Hepatocyte (in vitro differentiated cells): ENCODE data around the gene SMIM7. TPM values are rescaled to one million over a fixed set of nuclear protein-coding genes. Genes with fewer than 3 reads are reported as not detected.

Source experiments
- DNase-seq: peaks from one replicate; pipeline ENCODE4 v3.0.0-alpha.2; 2016; ENCODE audit warnings: low spot score
- H2AFZ ChIP-seq: fragments of 200-600 bp; sonication (generic); 2 replicates; pipeline ENCODE4 v1.6.0; 2016; ENCODE audit warnings: antibody characterized with exemption, mild to moderate bottlenecking
- H3K27ac ChIP-seq: fragments of 200-600 bp; sonication (generic); 2 replicates; pipeline ENCODE4 v1.5.1; 2016; ENCODE audit warnings: mild to moderate bottlenecking
- H3K27me3 ChIP-seq: fragments of 200-600 bp; sonication (generic); 2 replicates; pipeline ENCODE4 v1.6.1; 2016
- H3K36me3 ChIP-seq: fragments of 200-600 bp; sonication (generic); replicated peaks from 2 replicates; pipeline ENCODE4 v1.5.1; 2016; ENCODE audit warnings: low read depth; ENCODE audit not compliant: insufficient read depth
- H3K4me1 ChIP-seq: fragments of 200-600 bp; sonication (generic); 2 replicates; pipeline ENCODE4 v1.5.1; 2016; ENCODE audit warnings: mild to moderate bottlenecking, moderate library complexity; ENCODE audit not compliant: insufficient read depth
- H3K4me2 ChIP-seq: fragments of 200-600 bp; sonication (generic); 2 replicates; pipeline ENCODE4 v1.6.0; 2016
- H3K4me3 ChIP-seq: fragments of 200-600 bp; sonication (generic); 2 replicates; pipeline ENCODE4 v1.5.1; 2016; ENCODE audit warnings: mild to moderate bottlenecking
- H3K79me2 ChIP-seq: fragments of 200-600 bp; sonication (generic); 2 replicates; pipeline ENCODE4 v1.6.0; 2017; ENCODE audit warnings: mild to moderate bottlenecking
- H3K9me2 ChIP-seq: fragments of 200-600 bp; sonication (generic); replicated peaks from 2 replicates; pipeline ENCODE4 v1.6.0; 2017; ENCODE audit warnings: mild to moderate bottlenecking; ENCODE audit not compliant: insufficient read depth
- H3K9me3 ChIP-seq: fragments of 200-600 bp; sonication (generic); 2 replicates; pipeline ENCODE4 v1.5.1; 2016; ENCODE audit warnings: low read depth, mild to moderate bottlenecking
- H4K20me1 ChIP-seq: fragments of 200-600 bp; sonication (generic); 2 replicates; pipeline ENCODE4 v1.6.0; 2016; ENCODE audit warnings: mild to moderate bottlenecking; ENCODE audit not compliant: insufficient read depth, poor library complexity, severe bottlenecking
- EZH2 ChIP-seq: fragments of 200-600 bp; sonication (generic); IDR thresholded peaks from 2 replicates; pipeline ENCODE4 v1.6.1; 2016; ENCODE audit warnings: antibody characterized with exemption, mild to moderate bottlenecking, borderline replicate concordance
- EZH2phosphoT487 ChIP-seq: fragments of 200-600 bp; sonication (generic); IDR thresholded peaks from one replicate; pipeline ENCODE4 v1.6.1; 2018; ENCODE audit warnings: antibody characterized with exemption, mild to moderate bottlenecking, low read depth, moderate library complexity; ENCODE audit not compliant: unreplicated experiment, severe bottlenecking
- WGBS: methylation state at CpG from one replicate; pipeline ENCODE4 v1.1.6; 2016; ENCODE audit warnings: low lambda C conversion rate; ENCODE audit errors: missing lambda C conversion rate; 5-methylcytosine and 5-hydroxymethylcytosine counted together
- polyA plus RNA-seq: library from polyadenylated mRNA; unstranded; fragments of >200 nt; fragmentation: Nextera tagmentation; extraction: Ambion mirVana; gene quantifications from 2 replicates; pipeline ENCODE4 v1.2.1, GENCODE V29; 2016
- total RNA-seq: library from RNA; depleted of rRNA; stranded (reverse); fragments of >200 nt; gene quantifications from 2 replicates; pipeline ENCODE4 v1.2.3, GENCODE V29; 2014
- TF ChIP-seq, protein P1 (sequence below): fragments of 200-600 bp; sonication (generic); IDR thresholded peaks from 2 replicates; pipeline ENCODE4 v1.5.1; 2016; ENCODE audit warnings: antibody characterized with exemption, mild to moderate bottlenecking; ENCODE audit not compliant: poor library complexity

The SMIM7 gene
- total and polyA plus RNA-seq, 2 experiments from 2014 or later: 99.2 to 141 TPM

DNA sequence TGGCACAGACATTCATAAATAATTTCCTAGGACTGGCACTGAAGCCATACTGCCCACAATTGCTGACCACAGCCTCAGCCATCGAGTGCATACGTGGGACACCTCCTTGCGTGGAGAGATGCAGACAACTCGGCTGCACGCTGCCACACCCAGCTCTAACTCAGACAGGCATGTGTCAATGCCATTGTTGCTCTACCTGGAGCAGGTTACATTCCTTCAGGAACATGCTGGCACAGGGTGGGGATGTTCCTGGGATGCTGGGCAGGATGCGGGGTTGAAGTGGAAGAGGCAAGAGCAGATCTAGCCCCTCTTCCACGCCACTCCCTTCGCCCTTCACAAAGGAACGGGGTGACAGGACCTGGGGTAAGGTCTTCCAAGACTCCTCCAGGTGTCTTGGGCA lies 63.5 kb downstream of the SMIM7 start:
- Histone ChIP-seq H2AFZ (no peak overlapping the region), H3K27ac (no peak overlapping the region), H3K79me2 (peaks cover 98% of the 10 kb centered on the region), H3K27me3 (no peaks in the 10 kb centered on the region), H3K9me2 (no peaks in the 10 kb centered on the region), H4K20me1 (peaks cover 90% of the 10 kb centered on the region), H3K9me3 (no peaks in the 10 kb centered on the region), H3K4me2 (no peak overlapping the region), H3K4me1 (no peaks in the 10 kb centered on the region), H3K36me3 (no peaks in the 10 kb centered on the region), H3K4me3 (no peak overlapping the region)
- no peak for DNase-seq
- 99% methylated on average over 9 of the region's 9 CpGs for WGBS
- no peak for TF ChIP-seq EZH2
- TF ChIP-seq, protein P1, sequence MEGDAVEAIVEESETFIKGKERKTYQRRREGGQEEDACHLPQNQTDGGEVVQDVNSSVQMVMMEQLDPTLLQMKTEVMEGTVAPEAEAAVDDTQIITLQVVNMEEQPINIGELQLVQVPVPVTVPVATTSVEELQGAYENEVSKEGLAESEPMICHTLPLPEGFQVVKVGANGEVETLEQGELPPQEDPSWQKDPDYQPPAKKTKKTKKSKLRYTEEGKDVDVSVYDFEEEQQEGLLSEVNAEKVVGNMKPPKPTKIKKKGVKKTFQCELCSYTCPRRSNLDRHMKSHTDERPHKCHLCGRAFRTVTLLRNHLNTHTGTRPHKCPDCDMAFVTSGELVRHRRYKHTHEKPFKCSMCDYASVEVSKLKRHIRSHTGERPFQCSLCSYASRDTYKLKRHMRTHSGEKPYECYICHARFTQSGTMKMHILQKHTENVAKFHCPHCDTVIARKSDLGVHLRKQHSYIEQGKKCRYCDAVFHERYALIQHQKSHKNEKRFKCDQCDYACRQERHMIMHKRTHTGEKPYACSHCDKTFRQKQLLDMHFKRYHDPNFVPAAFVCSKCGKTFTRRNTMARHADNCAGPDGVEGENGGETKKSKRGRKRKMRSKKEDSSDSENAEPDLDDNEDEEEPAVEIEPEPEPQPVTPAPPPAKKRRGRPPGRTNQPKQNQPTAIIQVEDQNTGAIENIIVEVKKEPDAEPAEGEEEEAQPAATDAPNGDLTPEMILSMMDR: no peak
- no peak for TF ChIP-seq EZH2phosphoT487

Other genes starting within 250 kb of the SMIM7 start
- gene EPS15L1, start 188.2 kb downstream of the SMIM7 start, total RNA-seq: 10.2 and 15.9 TPM in 2 replicates
- gene EPS15L1, start 188.2 kb downstream of the SMIM7 start, polyA plus RNA-seq: 26.8 and 27.7 TPM in 2 replicates
- not detected in 2 replicates for gene CALR3, start 164.0 kb downstream of the SMIM7 start, total RNA-seq
- not detected in 2 replicates for gene CALR3, start 164.0 kb downstream of the SMIM7 start, polyA plus RNA-seq
- 2.2 and 3.0 TPM in 2 replicates for gene C19orf44, start 163.8 kb downstream of the SMIM7 start, total RNA-seq
- 2.5 and 2.9 TPM in 2 replicates for gene C19orf44, start 163.8 kb downstream of the SMIM7 start, polyA plus RNA-seq
- gene CHERP, start 117.7 kb downstream of the SMIM7 start, total RNA-seq: 6.1 and 7.8 TPM in 2 replicates
- 38.7 and 40.2 TPM in 2 replicates for gene CHERP, start 117.7 kb downstream of the SMIM7 start, polyA plus RNA-seq
- gene SLC35E1, start 87.7 kb downstream of the SMIM7 start, total RNA-seq: 32.0 and 38.3 TPM in 2 replicates
- 33.0 and 33.3 TPM in 2 replicates for gene SLC35E1, start 87.7 kb downstream of the SMIM7 start, polyA plus RNA-seq
- 4.9 and 6.6 TPM in 2 replicates for gene MED26, start 31.9 kb downstream of the SMIM7 start, total RNA-seq
- 7.8 and 8.0 TPM in 2 replicates for gene MED26, start 31.9 kb downstream of the SMIM7 start, polyA plus RNA-seq
- gene TMEM38A, start 995 bp upstream of the SMIM7 start, total RNA-seq: 10.2 and 10.6 TPM in 2 replicates
- gene TMEM38A, start 995 bp upstream of the SMIM7 start, polyA plus RNA-seq: 9.3 and 10.9 TPM in 2 replicates
- 0.07 and 0.12 TPM in 2 replicates for gene NWD1, start 59.7 kb upstream of the SMIM7 start, total RNA-seq
- gene NWD1, start 59.7 kb upstream of the SMIM7 start, polyA plus RNA-seq: 0.01 TPM in 1 of 2 replicates, not detected in the other
- gene SIN3B, start 169.3 kb upstream of the SMIM7 start, total RNA-seq: 17.9 and 21.9 TPM in 2 replicates
- gene SIN3B, start 169.3 kb upstream of the SMIM7 start, polyA plus RNA-seq: 17.0 and 30.1 TPM in 2 replicates
- gene F2RL3, start 228.9 kb upstream of the SMIM7 start, total RNA-seq: 0.12 and 0.13 TPM in 2 replicates
- 0.08 and 0.57 TPM in 2 replicates for gene F2RL3, start 228.9 kb upstream of the SMIM7 start, polyA plus RNA-seq